Trophoblast cell (in vitro differentiated cells and primary cell): ENCODE measurements around the gene PANK2. TPM values are rescaled to one million over a fixed set of nuclear protein-coding genes. Genes with fewer than 3 reads are reported as not detected.
"Not testable (repeated sequence)": the region's sequence is repeated elsewhere in the genome, so short reads cannot be mapped to it uniquely, and the experiment has no call there.

ENCODE experiments used
- DNase-seq, 2 donors: peaks; one replicate each; pipeline ENCODE4 v3.0.0-alpha.2; 2016
- H2AFZ ChIP-seq: 2 replicates; pipeline ENCODE4 v1.6.1; 2013; ENCODE audit warnings: low read length, moderate library complexity, mild to moderate bottlenecking; ENCODE audit not compliant: insufficient read depth, poor library complexity
- H2AK5ac ChIP-seq: 2 replicates; pipeline ENCODE4 v1.6.1; 2013; ENCODE audit warnings: mild to moderate bottlenecking, low read length
- H2BK120ac ChIP-seq: 2 replicates; pipeline ENCODE4 v1.6.1; 2013; ENCODE audit warnings: low read length, mild to moderate bottlenecking, moderate library complexity; ENCODE audit not compliant: insufficient read depth, poor library complexity
- H2BK12ac ChIP-seq: 2 replicates; pipeline ENCODE4 v1.6.1; 2013; ENCODE audit warnings: mild to moderate bottlenecking, low read length, moderate library complexity
- H2BK5ac ChIP-seq: 2 replicates; pipeline ENCODE4 v1.6.1; 2013; ENCODE audit warnings: low read length, low read depth, moderate library complexity, mild to moderate bottlenecking; ENCODE audit not compliant: poor library complexity
- H3K14ac ChIP-seq: 2 replicates; pipeline ENCODE4 v1.6.1; 2013; ENCODE audit warnings: mild to moderate bottlenecking, low read length
- H3K18ac ChIP-seq: 2 replicates; pipeline ENCODE4 v1.6.1; 2013; ENCODE audit warnings: mild to moderate bottlenecking, low read length
- H3K23ac ChIP-seq: 2 replicates; pipeline ENCODE4 v1.6.1; 2013; ENCODE audit warnings: low read length
- H3K27ac ChIP-seq: 2 replicates; pipeline ENCODE4 v1.5.1; 2013; ENCODE audit warnings: low read depth, mild to moderate bottlenecking, inconsistent platforms, low read length, moderate library complexity
- H3K27me3 ChIP-seq: 2 replicates; pipeline ENCODE4 v1.6.1; 2013; ENCODE audit warnings: inconsistent platforms, mild to moderate bottlenecking, low read length, moderate library complexity; ENCODE audit not compliant: insufficient read depth
- H3K36me3 ChIP-seq, 2 experiments: 1 replicate in 1 of 2; 2 replicates in 1 of 2; pipeline ENCODE4 v1.6.1; 2013; ENCODE audit warnings: low read length in 2 of 2, mild to moderate bottlenecking in 2 of 2, moderate library complexity in 1 of 2; ENCODE audit not compliant: insufficient read depth in 2 of 2, control insufficient read depth in 1 of 2
- H3K4ac ChIP-seq: 2 replicates; pipeline ENCODE4 v1.6.1; 2013; ENCODE audit warnings: low read depth, mild to moderate bottlenecking, low read length, moderate library complexity
- H3K4me1 ChIP-seq, 2 experiments: 1 replicate in 1 of 2; 2 replicates in 1 of 2; pipeline ENCODE4 v1.6.1; 2013; ENCODE audit warnings: low read length in 2 of 2, mild to moderate bottlenecking in 2 of 2, moderate library complexity in 1 of 2; ENCODE audit not compliant: insufficient read depth in 2 of 2, control insufficient read depth in 1 of 2
- H3K4me2 ChIP-seq: 2 replicates; pipeline ENCODE4 v1.6.1; 2013; ENCODE audit warnings: inconsistent platforms, mild to moderate bottlenecking, low read length, moderate library complexity
- H3K4me3 ChIP-seq: 2 replicates; pipeline ENCODE4 v1.5.1; 2013; ENCODE audit warnings: mild to moderate bottlenecking, low read depth, low read length, inconsistent platforms
- H3K79me1 ChIP-seq: one replicate; pipeline ENCODE4 v1.6.1; 2013; ENCODE audit warnings: low read length
- H3K79me2 ChIP-seq: 2 replicates; pipeline ENCODE4 v1.6.1; 2013; ENCODE audit warnings: low read length, mild to moderate bottlenecking; ENCODE audit not compliant: control insufficient read depth, insufficient read depth, poor library complexity
- H3K9ac ChIP-seq: 2 replicates; pipeline ENCODE4 v1.6.1; 2013; ENCODE audit warnings: mild to moderate bottlenecking, low read length
- H3K9me3 ChIP-seq: 2 replicates; pipeline ENCODE4 v1.6.1; 2013; ENCODE audit warnings: low read depth, mild to moderate bottlenecking, control low read depth, inconsistent platforms, low read length; ENCODE audit not compliant: insufficient read depth
- H4K12ac ChIP-seq: 2 replicates; pipeline ENCODE4 v1.6.1; 2013; ENCODE audit warnings: low read depth, mild to moderate bottlenecking, low read length, moderate library complexity
- H4K8ac ChIP-seq: 2 replicates; pipeline ENCODE4 v1.6.1; 2013; ENCODE audit warnings: low read depth, mild to moderate bottlenecking, low read length, moderate library complexity
- H4K91ac ChIP-seq: one replicate; pipeline ENCODE4 v1.6.1; 2013; ENCODE audit warnings: low read depth, mild to moderate bottlenecking, low read length, moderate library complexity
- WGBS: extraction: QIAGEN DNeasy Blood & Tissue Kit; methylation state at CpG from one replicate; pipeline ENCODE4 v1.1.7; 2013; ENCODE audit warnings: missing lambda C conversion rate; ENCODE audit not compliant: insufficient read length, insufficient coverage; ENCODE audit errors: extremely low coverage; 5-methylcytosine and 5-hydroxymethylcytosine counted together
- polyA plus RNA-seq: library from polyadenylated mRNA; stranded (reverse); fragments of 200-250 nt; gene quantifications from 2 replicates; pipeline ENCODE4 v1.2.3, GENCODE V29; 2013

Gene PANK2
- polyA plus RNA-seq, result 18.9 and 19.4 TPM in 2 replicates

- H2BK12ac ChIP-seq, result no peak within 1 kb of the TSS
- peak within 1 kb of the TSS; percentile 88 for H2AFZ ChIP-seq
- H3K4me3 ChIP-seq, result peak within 1 kb of the TSS; percentile 99
- peak within 1 kb of the TSS; percentile 98 for H3K4ac ChIP-seq
- H3K79me2 ChIP-seq, result peaks cover 31% of the 10 kb centered on the region
- H2AK5ac ChIP-seq, result peak within 1 kb of the TSS; percentile 89
- H2BK120ac ChIP-seq, result peak within 1 kb of the TSS; percentile 94
- H3K4me1 ChIP-seq, result peaks cover 12 to 16% of the 10 kb centered on the region in 2 experiments
- H4K12ac ChIP-seq, result peak within 1 kb of the TSS; percentile 97
- WGBS, result no CpG with 5 or more reads among the region's 72 CpGs
- peak within 1 kb of the TSS; percentile 97 for H3K9ac ChIP-seq
- H2BK5ac ChIP-seq, result peak within 1 kb of the TSS; percentile 94
- peak within 1 kb of the TSS; percentile 87 for H3K27ac ChIP-seq
- peaks cover 2% of the 10 kb centered on the region in 2 experiments for H3K36me3 ChIP-seq
- no peak within 1 kb of the TSS for H3K23ac ChIP-seq
- peak within 1 kb of the TSS; percentile 70 for H3K4me2 ChIP-seq
- H3K9me3 ChIP-seq, result no peaks in the 10 kb centered on the region
- no peaks in the 10 kb centered on the region for H3K27me3 ChIP-seq
- peak within 1 kb of the TSS; percentile 99 for H4K91ac ChIP-seq
- H3K14ac ChIP-seq, result peak within 1 kb of the TSS; percentile 95
- H4K8ac ChIP-seq, result peak within 1 kb of the TSS; percentile 98
- H3K18ac ChIP-seq, result peak within 1 kb of the TSS; percentile 94
- H3K79me1 ChIP-seq, result peaks cover 12% of the 10 kb centered on the region
- peak; percentile 98 to 99 for DNase-seq
Measured at GRCh38 chr20:3888622-3889488, at the start of gene PANK2. Gene PANK2 (plus strand): TSS chr20:3889387.

- not testable (repeated sequence) for H3K4me1 ChIP-seq, H2BK5ac ChIP-seq, H2AFZ ChIP-seq, H2BK120ac ChIP-seq, H3K79me2 ChIP-seq, H3K36me3 ChIP-seq, H3K4me2 ChIP-seq, H3K9me3 ChIP-seq, H4K12ac ChIP-seq, H3K9ac ChIP-seq, H3K27ac ChIP-seq, H3K4me3 ChIP-seq, H3K4ac ChIP-seq, H3K79me1 ChIP-seq, H3K27me3 ChIP-seq, H2BK12ac ChIP-seq, H3K14ac ChIP-seq, H2AK5ac ChIP-seq, H4K91ac ChIP-seq, H4K8ac ChIP-seq, H3K23ac ChIP-seq, H3K18ac ChIP-seq
- peak; percentile 92 to 95 for DNase-seq
- WGBS, result no CpG with 5 or more reads among the region's 7 CpGs
Measured at GRCh38 chr20:3840201-3840600, 49.0 kb upstream of the PANK2 start.

DNA sequence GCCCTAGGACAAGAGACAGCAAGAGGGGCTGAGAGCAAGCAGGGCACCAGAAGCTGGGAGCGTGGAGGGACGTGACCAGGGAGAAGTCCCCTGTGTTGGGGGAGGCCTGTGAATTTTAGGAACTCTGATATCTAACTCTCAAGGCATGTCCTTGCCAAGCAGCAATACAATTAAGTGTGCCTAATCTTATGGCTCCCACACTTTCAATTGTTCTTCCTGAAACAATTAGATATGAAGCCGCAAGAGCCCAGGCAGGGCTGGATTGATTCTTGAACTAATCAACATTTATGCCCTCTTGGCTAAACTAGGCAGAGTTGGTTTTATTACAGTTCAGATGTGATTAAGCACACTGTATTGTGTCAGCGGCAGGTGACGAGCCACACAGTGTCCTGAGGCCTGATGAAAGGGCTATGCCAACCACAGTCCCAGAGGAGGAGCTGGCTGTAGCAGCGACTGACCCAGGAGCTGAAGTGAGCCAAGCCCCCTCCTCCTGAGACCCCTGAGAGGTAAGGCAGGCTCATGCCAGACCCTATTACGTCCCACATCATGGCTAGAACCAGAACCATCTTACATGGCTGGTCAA, 46.7 kb upstream of the PANK2 start:
- Histone ChIP-seq H2BK120ac (peak overlapping the region; percentile 41), H4K12ac (no peak overlapping the region), H3K4ac (no peak overlapping the region), H3K4me2 (no peak overlapping the region), H3K14ac (peak overlapping the region; percentile 57), H2AK5ac (peak overlapping the region; percentile 84), H4K91ac (peak overlapping the region; percentile 65), H3K79me2 (peaks cover 10% of the 10 kb centered on the region), H3K18ac (no peak overlapping the region), H2BK12ac (peak overlapping the region; percentile 93), H3K23ac (no peak overlapping the region), H2BK5ac (no peak overlapping the region), H2AFZ (no peak overlapping the region), H4K8ac (no peak overlapping the region), H3K9ac (no peak overlapping the region), H3K9me3 (no peaks in the 10 kb centered on the region), H3K4me3 (no peak overlapping the region), H3K36me3 (no peaks in the 10 kb centered on the region), H3K4me1 (peaks cover 7 to 15% of the 10 kb centered on the region in 2 experiments), H3K79me1 (peaks cover 13% of the 10 kb centered on the region), H3K27me3 (no peaks in the 10 kb centered on the region), H3K27ac (no peak overlapping the region)
- no peak for DNase-seq
- no CpG with 5 or more reads among the region's 7 CpGs for WGBS

- no peak overlapping the region for H3K4me2 ChIP-seq
- H2AK5ac ChIP-seq, result no peak overlapping the region
- H3K4me1 ChIP-seq, result peaks cover 10 to 22% of the 10 kb centered on the region in 2 experiments
- H4K8ac ChIP-seq, result no peak overlapping the region
- peak in 1 of 2 donors; percentile 56 for DNase-seq
- H3K79me1 ChIP-seq, result peaks cover 13% of the 10 kb centered on the region
- no peak overlapping the region for H3K4ac ChIP-seq
- H2AFZ ChIP-seq, result no peak overlapping the region
- H2BK120ac ChIP-seq, result no peak overlapping the region
- no peak overlapping the region for H4K12ac ChIP-seq
- no peak overlapping the region for H3K9ac ChIP-seq
- no CpG with 5 or more reads among the region's 5 CpGs for WGBS
- H3K4me3 ChIP-seq, result no peak overlapping the region
- no peaks in the 10 kb centered on the region for H3K9me3 ChIP-seq
- no peaks in the 10 kb centered on the region for H3K27me3 ChIP-seq
- peaks cover 13% of the 10 kb centered on the region for H3K79me2 ChIP-seq
- no peak overlapping the region for H3K23ac ChIP-seq
- no peak overlapping the region for H4K91ac ChIP-seq
- no peak overlapping the region for H3K14ac ChIP-seq
- H3K18ac ChIP-seq, result no peak overlapping the region
- no peak overlapping the region for H2BK12ac ChIP-seq
- H3K27ac ChIP-seq, result no peak overlapping the region
- H2BK5ac ChIP-seq, result no peak overlapping the region
- no peaks in the 10 kb centered on the region for H3K36me3 ChIP-seq
Measured at GRCh38 chr20:3843490-3843889, 45.7 kb upstream of the PANK2 start.
